ENCODE results near the gene DMRTB1.

Gene DMRTB1

DNA sequence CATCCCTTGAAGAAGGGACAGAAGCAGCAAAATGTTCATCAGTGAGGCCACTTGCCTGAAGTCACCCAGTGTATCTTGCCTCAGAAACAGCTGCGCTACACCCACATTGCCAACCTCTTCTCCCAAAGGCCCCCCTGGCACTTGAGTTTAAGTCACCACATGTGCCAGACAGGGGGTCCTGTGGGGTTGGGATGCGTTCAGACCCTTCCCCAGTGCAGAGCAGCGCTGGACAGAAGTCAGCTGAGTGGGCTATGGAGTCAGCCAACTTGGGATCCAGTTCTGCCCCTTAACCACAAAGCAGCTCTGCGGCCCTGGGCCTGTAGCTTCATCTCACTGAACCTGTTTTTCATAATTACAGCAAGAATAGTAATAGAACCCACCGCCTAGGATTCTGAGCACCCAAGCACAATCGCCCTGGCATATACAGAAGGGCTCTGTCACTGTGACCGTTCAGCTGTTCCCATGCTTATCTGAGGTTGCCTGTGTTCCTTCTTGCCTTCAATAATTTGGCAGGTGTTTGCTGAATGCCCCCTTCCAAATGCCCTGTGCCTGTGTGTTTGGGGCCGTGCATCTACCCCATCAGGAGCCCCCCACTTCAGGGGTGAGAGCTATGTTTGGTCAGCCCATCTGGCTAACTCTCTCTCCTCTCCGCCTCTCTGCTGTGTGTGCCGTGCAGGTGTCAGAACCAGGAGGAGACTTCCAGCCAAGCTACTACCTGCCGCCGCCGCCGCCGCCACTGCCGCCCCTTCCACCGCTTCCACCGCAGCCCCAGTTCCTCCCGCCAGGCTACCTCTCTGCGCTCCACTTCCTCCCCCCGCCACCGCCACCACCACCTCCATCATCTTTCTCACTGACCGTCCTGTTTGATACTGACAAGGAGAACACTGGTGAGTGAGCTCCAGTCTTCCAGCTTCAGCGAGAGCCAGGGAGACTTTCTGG, 5.0 kb downstream of the DMRTB1 start:
- no peak for DNase-seq (ENCODE audit: low read depth in 2 of 2)

DNA sequence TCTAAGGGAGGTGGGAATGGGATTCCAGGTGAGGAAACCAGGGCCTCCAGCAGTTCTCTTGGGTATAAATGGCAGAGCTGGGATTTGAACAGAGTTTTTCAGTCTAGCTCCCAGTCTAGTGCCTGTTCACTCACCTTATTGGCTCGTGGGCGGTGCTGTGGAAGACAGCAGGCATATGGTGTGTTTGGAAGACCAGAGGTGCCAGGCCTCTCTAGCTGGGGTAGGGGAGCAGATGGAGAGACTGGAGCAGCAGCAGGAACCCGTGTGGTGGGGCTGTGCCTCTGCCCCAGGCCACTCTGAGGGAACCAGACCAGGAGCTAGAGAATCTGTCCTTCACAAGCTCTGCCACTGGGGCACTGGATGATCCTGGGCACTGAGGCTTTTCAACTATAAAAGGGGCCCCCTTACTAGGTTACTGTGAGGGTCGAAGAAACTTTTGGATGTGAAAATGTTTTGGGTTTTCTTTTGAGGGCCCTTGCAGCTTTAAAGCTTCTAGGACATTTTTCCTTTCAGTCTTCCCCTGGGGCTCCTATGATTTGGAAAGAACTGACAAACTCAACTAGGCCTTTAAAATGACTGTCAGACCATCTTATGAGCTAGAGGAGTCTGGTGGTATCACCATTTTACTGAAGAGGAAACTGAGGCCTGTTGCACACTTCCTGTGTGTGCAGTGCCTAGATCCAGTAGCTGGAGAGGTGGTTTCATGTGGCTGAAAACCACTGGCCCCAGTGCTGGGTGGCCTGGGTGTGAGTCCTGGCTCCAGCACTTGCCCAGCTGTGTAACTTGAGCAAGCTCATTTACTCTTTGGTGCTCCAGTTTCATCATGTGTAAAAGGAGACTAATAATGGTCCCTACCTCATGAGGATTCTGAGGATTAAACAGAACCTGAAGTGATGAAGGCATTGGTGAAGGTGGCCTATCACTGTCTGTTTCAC, 6.1 kb downstream of the DMRTB1 start:
- no peak for DNase-seq (ENCODE audit: low read depth in 2 of 2)

DNA sequence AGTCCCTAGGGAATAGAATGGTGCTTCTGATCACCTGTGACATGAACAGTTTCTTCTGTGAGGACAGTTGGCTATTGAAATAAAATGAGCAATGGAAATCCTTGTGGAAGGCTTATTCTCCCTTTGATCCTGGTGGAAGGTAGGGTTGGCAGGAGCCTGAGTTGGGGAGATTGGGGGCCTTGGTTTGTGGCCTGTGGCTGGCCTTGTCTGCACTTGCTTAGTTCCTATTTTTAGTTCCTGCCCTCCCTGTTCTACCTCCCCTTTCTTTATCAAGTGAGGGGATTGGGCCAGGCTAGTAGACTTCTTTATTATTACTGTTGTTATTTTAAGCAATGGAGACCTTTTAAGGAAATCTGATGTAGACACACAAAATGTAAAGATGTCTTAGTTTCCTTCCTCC, 8.2 kb downstream of the DMRTB1 start:
- DNase-seq (ENCODE audit: low read depth in 2 of 2) = no peak

DNA sequence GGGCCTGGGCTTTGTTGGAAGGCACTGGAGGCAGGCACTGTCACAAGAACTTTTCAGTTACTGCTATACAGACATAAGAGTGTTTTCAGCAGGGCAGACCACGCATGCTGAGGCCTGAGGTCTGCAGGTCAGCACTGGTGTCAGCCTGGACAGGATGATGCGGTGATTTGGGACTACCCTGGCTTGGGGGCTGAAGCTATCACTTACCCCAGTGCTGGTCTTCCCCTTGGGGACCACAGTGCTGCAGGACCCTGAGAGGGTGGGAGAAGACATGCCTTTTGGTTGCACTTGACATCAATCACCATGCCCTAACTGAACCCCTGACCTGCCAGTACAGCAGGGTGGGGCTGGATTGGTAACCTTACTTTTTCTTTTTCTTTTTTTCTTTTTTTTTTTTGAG, 9.2 kb downstream of the DMRTB1 start:
- no peak for DNase-seq (ENCODE audit: low read depth in 2 of 2)

DNA sequence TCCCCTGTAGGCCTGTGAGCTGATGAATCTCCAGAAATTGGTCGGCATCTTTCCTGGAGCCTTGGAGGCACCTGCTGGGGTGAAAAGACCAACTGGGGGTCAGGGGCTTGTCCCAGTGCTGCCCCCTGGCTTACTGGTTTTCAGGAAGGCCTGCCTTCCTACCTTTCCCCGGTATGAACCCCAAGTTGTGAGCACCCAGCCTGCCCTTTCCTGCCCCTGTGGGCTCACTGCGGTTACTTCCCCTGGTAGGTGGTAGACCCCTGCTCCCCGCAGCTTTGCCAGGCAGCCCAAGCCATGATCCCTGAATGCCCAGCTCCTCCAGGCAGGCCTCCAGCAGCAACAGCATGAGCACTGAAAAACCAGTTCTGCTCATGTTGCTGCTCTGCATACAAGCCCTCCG, 10.2 kb downstream of the DMRTB1 start:
- DNase-seq (ENCODE audit: low read depth in 2 of 2) = no peak

DNA sequence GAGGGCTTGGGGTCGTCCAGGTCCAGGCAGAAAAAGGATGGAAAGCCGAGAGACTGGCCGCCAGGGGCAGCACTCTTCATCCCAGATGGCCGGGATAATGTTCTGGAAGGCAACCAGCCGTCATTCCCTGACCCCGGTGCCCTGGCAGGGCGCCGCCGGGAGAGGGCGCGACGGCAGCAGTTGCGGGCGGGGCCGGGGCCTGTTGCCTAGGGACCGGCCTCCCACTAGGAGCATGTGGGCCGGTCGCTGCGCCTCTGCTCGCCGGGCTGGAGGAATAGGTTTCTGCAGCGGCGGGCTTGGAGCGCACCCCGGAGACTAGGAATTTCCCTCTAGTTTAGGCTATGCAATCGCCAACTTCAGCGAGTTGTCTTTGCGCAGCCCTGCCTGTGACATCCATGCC, 11.0 kb downstream of the DMRTB1 start:
- no peak for DNase-seq (ENCODE audit: low read depth in 2 of 2)

DNA sequence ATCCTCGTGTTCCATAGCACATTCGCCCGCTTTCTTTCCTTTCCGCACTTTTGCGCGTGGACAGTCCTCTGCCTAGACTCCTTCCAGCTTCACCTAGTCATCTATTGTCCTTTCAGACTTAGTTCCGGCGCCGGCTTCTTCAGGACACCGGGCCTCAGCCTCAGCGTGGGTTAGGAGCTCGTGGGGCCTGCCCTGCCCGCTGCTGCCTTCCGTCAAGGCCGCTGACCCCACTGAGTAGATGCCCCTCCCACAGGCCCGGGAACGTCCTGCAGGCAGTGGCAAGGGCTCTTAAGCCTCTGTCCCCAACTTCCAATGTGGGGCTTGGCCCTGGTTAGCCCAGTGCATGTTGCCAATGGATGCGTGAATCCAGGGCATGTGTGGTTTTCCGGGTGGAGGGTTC, 11.4 kb downstream of the DMRTB1 start:
- DNase-seq (ENCODE audit: low read depth in 2 of 2) = no peak

DNA sequence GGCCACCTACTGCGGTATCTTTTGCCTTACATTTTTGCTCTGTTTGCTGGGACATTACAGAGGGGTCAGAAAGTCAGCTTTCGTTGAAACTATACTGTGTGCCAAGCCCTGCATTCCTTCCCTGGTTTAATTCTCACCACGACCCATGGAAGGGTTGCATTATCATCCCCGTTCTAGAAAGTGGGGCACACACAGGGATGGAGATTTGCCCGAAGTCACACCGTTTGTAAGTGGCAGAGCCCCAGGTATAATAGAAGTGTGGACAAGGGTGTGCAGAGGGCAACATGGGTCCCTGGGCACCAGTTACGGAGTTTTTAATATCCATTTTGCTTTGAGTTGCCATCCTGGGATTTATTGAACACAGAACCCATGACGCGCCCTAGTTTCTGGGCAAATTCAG, 11.8 kb downstream of the DMRTB1 start:
- no peak for DNase-seq (ENCODE audit: low read depth in 2 of 2)

DNA sequence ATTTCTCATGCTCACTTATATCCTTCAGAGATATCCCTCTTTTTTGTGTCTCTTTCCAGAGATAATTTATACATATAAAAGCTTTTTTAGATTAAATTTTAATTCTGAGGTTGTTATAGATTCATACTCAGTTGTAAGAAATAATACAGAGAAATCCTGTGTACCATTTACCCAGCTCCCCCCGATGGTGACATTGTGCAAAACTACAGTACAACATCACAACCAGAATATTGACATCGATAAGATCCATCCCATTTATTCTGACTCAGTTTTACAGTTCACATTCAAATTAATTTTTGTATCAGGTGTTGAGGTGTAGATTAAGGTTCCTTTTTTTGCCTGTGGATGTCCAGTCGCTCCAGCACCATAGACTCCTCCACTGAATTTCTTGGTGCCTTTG, 14.3 kb downstream of the DMRTB1 start:
- no peak for DNase-seq (ENCODE audit: low read depth in 2 of 2)

DNA sequence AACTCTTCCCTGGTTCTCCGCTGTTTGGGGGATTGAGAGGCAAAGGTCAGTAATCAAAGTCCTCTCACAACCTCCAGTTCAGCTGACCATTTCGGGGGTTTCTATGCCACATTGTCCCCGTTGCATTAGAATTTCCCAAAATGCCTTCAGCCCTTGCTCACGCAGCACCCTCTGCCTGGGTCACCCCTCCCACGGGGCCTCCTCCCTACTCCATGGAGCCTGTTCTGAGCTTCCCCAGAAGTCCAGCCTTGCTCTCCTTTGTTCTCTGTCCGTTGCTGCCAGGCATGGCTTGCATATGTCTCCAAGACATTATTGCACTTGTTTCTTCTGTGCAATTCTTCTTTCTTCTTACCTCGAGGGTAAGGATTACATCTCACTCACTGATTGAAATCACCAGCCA, 16.5 kb downstream of the DMRTB1 start:
- DNase-seq (ENCODE audit: low read depth in 2 of 2) = no peak

DNA sequence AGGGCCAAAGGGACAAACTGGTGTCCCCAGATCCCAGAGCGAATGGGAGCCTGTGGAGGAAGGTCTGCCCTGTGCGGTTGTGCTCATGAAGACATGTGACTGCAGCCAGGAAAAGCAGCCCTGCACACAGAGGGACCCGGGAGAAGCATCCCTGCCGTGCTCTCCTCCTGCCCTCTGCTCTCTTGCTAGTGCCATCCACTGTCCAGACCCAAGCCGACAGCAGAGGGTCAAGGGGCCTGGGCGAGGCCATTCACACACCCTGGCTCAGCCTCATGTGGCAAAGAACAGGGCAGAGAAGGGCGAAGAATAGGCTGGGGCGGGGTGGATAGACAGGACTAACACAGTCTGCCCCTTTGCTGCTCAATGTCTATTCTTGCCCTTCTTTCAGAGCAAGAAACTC, 17.4 kb downstream of the DMRTB1 start:
- no peak for DNase-seq (ENCODE audit: low read depth in 2 of 2)

DNA sequence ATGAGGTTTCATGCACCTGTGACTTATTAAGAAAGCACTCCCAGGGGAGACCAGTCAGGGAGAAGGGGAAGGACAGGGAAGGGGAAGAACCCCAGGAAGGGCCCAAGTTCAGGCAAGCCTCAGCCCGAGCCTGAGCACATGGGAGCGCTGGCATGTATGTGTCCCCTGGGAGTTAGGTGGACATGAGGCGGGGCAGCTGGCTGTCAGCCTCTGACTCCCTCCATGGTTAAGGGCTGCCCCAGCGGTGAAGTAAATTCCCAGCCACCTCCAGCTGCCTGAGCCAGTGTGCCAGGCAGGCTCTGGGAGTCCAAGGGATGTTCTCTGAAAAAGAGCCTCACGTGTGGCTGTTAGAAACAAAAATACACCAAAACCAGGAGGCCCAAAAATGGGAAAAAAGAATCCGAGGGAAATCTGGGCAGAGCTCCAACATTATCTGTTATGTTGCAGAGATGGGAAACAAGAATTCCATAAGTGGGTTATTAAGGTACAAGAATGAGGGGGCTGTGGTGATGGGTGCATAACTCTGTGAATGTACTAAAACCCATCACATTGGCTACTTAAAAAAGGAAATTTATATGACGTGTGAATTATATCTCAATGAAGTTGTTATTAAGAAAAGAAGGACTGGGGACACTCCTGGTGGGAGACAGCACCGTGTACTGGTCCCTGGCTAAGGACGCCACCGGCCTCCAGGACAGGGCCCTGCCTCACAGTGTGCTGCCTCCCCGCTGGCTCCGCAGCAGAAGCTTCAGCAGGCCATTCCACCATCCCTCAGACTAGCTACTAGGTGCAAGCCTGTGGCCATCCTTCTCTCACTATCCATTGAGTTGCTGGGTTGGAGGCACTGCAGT, 18.7 kb downstream of the DMRTB1 start:
- DNase-seq (ENCODE audit: low read depth in 2 of 2) = no peak

DNA sequence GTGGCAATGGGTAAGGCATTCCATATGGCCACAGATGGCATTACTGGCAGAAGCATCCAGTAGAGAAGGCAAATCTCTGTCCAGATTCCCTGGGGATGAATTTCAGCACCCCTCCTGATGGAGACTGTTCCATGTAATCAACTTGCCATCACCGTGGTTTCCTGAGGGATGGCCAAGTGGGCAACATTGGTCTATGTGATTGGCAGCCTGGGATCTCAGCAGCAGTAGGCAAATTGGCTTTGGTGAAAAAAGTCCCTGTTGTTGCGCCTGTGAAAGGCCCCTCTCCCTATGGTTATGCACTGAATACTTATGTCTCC, 19.3 kb downstream of the DMRTB1 start:
- DNase-seq (ENCODE audit: low read depth in 2 of 2) = no peak

DNA sequence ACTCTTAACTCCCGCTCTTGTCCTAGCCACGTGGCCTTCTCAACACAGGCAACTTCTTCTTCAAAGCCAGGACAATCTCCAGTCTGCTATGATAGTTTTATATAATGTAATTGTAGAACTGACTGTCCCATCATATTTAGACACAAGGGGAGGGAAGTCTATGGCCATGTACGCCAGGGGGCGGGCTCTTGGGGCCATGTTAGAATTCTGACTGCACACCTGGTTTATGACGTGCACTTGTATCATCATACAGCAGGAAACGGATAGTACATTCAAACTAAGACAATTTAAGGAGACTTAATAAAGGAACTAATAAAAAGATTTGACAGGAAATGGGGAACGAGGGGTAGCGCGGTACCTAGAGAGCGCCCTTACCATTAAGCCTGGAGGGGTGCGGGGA, 21.5 kb downstream of the DMRTB1 start:
- no peak for DNase-seq (ENCODE audit: low read depth in 2 of 2)

DNA sequence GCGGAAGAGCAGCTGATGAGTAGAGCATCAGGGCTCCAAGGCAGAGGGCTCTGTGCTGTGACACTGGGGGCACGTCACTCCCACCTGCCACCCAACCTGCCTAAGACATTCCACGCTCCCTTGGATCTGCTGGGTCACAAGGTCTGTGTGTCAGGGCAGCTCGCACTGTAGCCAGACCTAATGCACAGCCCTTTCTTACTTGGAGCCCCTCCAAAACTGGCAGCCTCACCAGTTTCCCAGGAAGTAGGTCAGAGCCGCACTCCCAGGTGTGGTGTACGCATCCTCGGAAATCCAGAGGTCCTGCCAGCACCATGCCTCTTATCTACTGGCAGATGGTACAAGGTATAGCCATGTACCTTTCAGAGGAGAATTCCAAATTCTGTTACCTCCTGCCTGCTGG, 22.3 kb downstream of the DMRTB1 start:
- no peak for DNase-seq (ENCODE audit: low read depth in 2 of 2)

DNA sequence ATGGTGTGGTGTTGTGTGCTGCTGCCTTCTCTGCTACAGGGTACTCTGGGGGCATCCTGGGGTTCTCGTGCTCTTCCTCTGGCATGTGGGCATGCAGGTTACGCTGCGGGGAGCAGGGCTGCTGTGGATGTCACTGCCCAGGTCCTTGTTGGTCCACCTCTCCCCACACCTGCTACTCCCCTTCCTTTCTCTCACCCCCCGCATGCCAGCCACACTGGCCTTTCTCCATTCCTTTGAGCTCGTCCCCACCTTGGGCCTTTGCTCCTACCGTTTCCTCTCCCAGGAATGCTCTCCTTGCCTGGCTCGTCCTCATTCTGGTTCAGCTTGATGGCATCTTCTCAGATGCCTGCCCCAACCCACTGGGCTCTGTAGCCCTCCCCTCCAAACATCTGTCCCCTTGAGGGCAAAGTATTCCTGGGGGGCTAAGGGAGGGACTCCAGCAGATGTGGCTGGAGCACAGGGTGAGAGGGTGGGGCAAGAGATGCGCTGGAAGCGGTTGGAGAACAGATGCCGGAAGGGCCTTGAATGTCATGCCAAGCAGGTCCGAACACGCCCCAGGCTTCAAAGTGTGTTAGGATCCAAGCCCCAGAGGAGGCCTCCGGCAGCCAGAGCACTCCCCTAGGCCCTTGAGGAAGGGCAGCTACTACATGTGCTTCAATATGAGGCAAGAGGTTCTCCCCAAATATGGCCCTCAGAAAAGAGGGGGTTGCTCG, 23.4 kb downstream of the DMRTB1 start:
- no peak for DNase-seq (ENCODE audit: low read depth in 2 of 2)

DNA sequence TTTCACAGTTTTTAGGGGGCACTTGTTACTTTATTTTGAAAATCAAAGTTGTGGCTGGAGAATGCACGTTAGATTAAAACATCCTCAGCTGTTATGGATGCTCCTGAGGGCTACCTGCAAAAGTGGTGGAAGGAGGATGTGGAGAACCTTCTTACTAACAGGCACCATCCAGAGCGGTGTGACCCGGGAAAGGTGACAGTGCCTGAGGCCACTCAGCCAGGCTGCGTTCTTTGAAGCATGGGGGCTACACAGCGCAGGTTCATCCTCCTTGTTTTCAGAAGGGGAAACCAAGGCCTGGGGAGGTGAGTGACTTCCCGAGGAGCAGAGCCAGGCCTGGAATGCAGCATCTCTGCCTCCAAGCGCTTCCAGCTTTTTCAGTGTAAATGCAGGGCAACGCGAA, 24.0 kb downstream of the DMRTB1 start:
- no peak for DNase-seq (ENCODE audit: low read depth in 2 of 2)

DNA sequence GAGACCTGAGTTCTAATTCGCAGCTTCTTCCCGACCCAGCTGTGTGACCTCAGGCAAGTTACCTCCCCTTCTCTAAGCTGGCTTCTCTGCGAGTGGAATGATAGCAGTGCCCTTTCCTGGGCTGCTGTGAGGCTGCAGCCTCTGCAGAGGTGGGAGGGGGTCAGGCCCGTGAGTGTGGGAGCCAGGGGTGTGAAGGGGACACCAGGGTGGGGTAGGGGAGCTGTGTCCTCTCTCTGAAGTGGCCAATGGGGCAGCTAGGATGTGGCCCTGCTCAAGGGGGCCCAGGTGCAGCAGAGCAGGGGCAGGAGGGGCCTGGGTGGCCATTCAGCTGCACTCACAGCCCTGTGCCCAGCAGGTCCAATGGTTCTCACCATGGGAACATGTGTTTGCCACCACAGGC, 24.5 kb downstream of the DMRTB1 start:
- no peak for DNase-seq (ENCODE audit: low read depth in 2 of 2)

DNA sequence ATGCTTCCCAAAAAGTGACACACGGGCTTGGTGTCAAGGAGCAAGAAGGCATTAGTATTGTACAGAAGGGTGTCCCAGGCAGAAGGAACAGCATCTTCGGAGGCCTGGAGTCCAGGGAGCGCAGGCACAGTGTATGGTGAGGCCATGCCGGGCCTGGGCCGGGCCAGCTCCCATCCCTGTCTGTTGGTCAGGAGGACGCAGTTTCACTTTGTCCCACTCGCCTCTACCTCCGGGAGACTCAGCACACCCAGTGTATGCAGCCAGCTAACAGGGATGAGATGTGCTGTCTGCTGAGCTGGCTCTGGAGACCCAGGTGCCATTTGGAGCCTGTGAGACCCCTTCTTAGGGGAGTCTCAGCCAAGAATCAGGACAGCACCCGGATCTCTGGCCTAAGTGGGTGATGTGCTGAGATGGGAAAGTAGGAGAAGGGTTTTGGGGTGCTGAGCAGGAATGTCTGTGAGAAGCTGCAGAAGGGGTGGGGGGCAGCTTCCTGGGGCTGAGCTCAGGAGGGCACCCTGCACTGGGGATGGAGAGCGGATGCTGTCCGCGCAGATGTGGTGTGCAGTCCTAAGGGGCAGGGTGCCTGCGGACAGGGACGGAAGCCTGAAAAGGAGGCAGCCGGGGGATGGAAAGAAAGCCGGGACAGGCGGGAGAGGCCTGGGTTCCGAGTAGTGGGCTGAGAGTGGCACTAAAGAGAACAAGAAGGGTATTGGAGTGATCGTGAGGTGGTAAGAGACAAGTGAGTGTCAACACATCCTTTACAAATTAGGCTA, 25.7 kb downstream of the DMRTB1 start:
- DNase-seq (ENCODE audit: low read depth in 2 of 2) = no peak

All from stimulated activated CD4-positive, alpha-beta T cell treated with anti-CD3 and anti-CD28 coated beads, Interleukin-15, amount 100 ng/mL, for 48 hours (primary cell).